HL-60 (cell line): Measurements from ENCODE around the gene STRN3.

Experiments used
- DNase-seq, 2 experiments: peaks; one replicate each; pipeline ENCODE4 v3.0.0-alpha.2; 2010 to 2020; ENCODE audit warnings: low read depth in 1 of 2, low spot score in 1 of 2
- H3K27ac ChIP-seq: fragments of 250-450 bp; sonication (Bioruptor Pico); replicated peaks from 2 replicates; pipeline ENCODE4 v1.5.1; 2020; ENCODE audit warnings: mild to moderate bottlenecking, moderate library complexity
- H3K27me3 ChIP-seq: fragments of 250-450 bp; sonication (Bioruptor Pico); 2 replicates; pipeline ENCODE4 v1.5.1; 2021; ENCODE audit warnings: mild to moderate bottlenecking, moderate library complexity; ENCODE audit not compliant: insufficient read depth, poor library complexity, severe bottlenecking
- H3K4me3 ChIP-seq: replicated peaks from 2 replicates; pipeline ENCODE4 v1.5.1; 2011; ENCODE audit warnings: mild to moderate bottlenecking, control low read depth, low read length; ENCODE audit not compliant: insufficient read depth
- CTCF ChIP-seq: IDR thresholded peaks from one replicate; pipeline ENCODE4 v1.5.1; 2011; ENCODE audit warnings: low read length, control low read depth, inconsistent platforms; ENCODE audit not compliant: insufficient read depth
- GABPA ChIP-seq: IDR thresholded peaks from 2 replicates; pipeline ENCODE4 v1.6.1; 2012; ENCODE audit warnings: low read depth
- POLR2AphosphoS5 ChIP-seq: IDR thresholded peaks from 2 replicates; pipeline ENCODE4 v1.6.1; 2012; ENCODE audit warnings: low read depth
- SPI1 ChIP-seq: IDR thresholded peaks from 2 replicates; pipeline ENCODE4 v1.6.1; 2012; ENCODE audit warnings: low read depth, mild to moderate bottlenecking, borderline replicate concordance
- TF ChIP-seq, protein P1 (sequence below): IDR thresholded peaks from 2 replicates; pipeline ENCODE4 v1.6.1; 2012; ENCODE audit warnings: low read depth; ENCODE audit not compliant: insufficient replicate concordance

STRN3 gene

GRCh38 chr14:30998100-30998706 is 28.0 kb downstream of the STRN3 start:
- Histone ChIP-seq H3K27me3 (no peaks in the 10 kb centered on the region), H3K27ac (no peak overlapping the region), H3K4me3 (no peak overlapping the region)
- TF ChIP-seq, protein P1, sequence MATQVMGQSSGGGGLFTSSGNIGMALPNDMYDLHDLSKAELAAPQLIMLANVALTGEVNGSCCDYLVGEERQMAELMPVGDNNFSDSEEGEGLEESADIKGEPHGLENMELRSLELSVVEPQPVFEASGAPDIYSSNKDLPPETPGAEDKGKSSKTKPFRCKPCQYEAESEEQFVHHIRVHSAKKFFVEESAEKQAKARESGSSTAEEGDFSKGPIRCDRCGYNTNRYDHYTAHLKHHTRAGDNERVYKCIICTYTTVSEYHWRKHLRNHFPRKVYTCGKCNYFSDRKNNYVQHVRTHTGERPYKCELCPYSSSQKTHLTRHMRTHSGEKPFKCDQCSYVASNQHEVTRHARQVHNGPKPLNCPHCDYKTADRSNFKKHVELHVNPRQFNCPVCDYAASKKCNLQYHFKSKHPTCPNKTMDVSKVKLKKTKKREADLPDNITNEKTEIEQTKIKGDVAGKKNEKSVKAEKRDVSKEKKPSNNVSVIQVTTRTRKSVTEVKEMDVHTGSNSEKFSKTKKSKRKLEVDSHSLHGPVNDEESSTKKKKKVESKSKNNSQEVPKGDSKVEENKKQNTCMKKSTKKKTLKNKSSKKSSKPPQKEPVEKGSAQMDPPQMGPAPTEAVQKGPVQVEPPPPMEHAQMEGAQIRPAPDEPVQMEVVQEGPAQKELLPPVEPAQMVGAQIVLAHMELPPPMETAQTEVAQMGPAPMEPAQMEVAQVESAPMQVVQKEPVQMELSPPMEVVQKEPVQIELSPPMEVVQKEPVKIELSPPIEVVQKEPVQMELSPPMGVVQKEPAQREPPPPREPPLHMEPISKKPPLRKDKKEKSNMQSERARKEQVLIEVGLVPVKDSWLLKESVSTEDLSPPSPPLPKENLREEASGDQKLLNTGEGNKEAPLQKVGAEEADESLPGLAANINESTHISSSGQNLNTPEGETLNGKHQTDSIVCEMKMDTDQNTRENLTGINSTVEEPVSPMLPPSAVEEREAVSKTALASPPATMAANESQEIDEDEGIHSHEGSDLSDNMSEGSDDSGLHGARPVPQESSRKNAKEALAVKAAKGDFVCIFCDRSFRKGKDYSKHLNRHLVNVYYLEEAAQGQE, result no peak
- TF ChIP-seq SPI1 (no peak), CTCF (no peak), POLR2AphosphoS5 (no peak), GABPA (no peak)
- no peak for DNase-seq

GRCh38 chr14:30996892-30997659 is 29.1 kb downstream of the STRN3 start:
- no peak for TF ChIP-seq CTCF
- TF ChIP-seq POLR2AphosphoS5, result no peak
- TF ChIP-seq GABPA, result no peak
- no peak for TF ChIP-seq SPI1
- TF ChIP-seq, protein P1, result no peak
- Histone ChIP-seq H3K27ac (no peak overlapping the region), H3K27me3 (no peaks in the 10 kb centered on the region), H3K4me3 (no peak overlapping the region)
- no peak for DNase-seq

GRCh38 chr14:30995689-30996088 is 30.5 kb downstream of the STRN3 start:
- TF ChIP-seq GABPA (no peak), CTCF (no peak), POLR2AphosphoS5 (no peak)
- no peak for DNase-seq
- no peaks in the 10 kb centered on the region for H3K27me3 ChIP-seq
- no peak overlapping the region for H3K27ac ChIP-seq
- no peak overlapping the region for H3K4me3 ChIP-seq
